ENCODE data around the gene DHRSX.

DHRSX gene

GRCh38 chrX:2231570-2232192, 269.1 kb downstream of the DHRSX start:
- Histone ChIP-seq H3K4me1 (ENCODE audit: control insufficient read depth, low read length) (no peaks in the 10 kb centered on the region), H3K4me2 (ENCODE audit: low read length) (no peak overlapping the region), H3K27me3 (ENCODE audit: control insufficient read depth, low read length) (no peaks in the 10 kb centered on the region), H3K79me2 (ENCODE audit: control insufficient read depth, low read length) (no peaks in the 10 kb centered on the region), H3K27ac (ENCODE audit: low read depth, low read length) (no peak overlapping the region), H3K4me3 (ENCODE audit: low read length) (no peak overlapping the region), H3F3A (ENCODE audit: control insufficient read depth, insufficient read depth) (no peaks in the 10 kb centered on the region), H4K20me1 (ENCODE audit: control insufficient read depth, insufficient read depth, low read depth, low read length) (no peaks in the 10 kb centered on the region), H3K9me2 (replicated peaks; ENCODE audit: control insufficient read depth, low read length) (no peaks in the 10 kb centered on the region), H3K36me3 (ENCODE audit: control insufficient read depth, low read length) (no peaks in the 10 kb centered on the region), H3K9me3 (ENCODE audit: control insufficient read depth, insufficient read depth, low read length) (peaks cover 17% of the 10 kb centered on the region; the same call in 1 of the 2 replicates)
- no peak for TF ChIP-seq EZH2phosphoT487 (IDR thresholded peaks at IDR 0.05; ENCODE audit: borderline replicate concordance, low read length)
- TF ChIP-seq CTCF (IDR thresholded peaks at IDR 0.05; ENCODE audit: low read depth, low read length, poor library complexity, severe bottlenecking): no peak

GRCh38 chrX:2230457-2230856, 270.3 kb downstream of the DHRSX start:
- Histone ChIP-seq H3K9me3 (ENCODE audit: control insufficient read depth, insufficient read depth, low read length) (peaks cover 25% of the 10 kb centered on the region; the same call in 1 of the 2 replicates), H3K79me2 (ENCODE audit: control insufficient read depth, low read length) (no peaks in the 10 kb centered on the region), H3K27me3 (ENCODE audit: control insufficient read depth, low read length) (no peaks in the 10 kb centered on the region), H3K36me3 (ENCODE audit: control insufficient read depth, low read length) (no peaks in the 10 kb centered on the region), H3K4me2 (ENCODE audit: low read length) (no peak overlapping the region), H3K4me1 (ENCODE audit: control insufficient read depth, low read length) (no peaks in the 10 kb centered on the region), H4K20me1 (ENCODE audit: control insufficient read depth, insufficient read depth, low read depth, low read length) (no peaks in the 10 kb centered on the region), H3K9me2 (replicated peaks; ENCODE audit: control insufficient read depth, low read length) (no peaks in the 10 kb centered on the region), H3K27ac (ENCODE audit: low read depth, low read length) (no peak overlapping the region), H3K4me3 (ENCODE audit: low read length) (no peak overlapping the region), H3F3A (ENCODE audit: control insufficient read depth, insufficient read depth) (no peaks in the 10 kb centered on the region)
- TF ChIP-seq CTCF (IDR thresholded peaks at IDR 0.05; ENCODE audit: low read depth, low read length, poor library complexity, severe bottlenecking) (no peak), EZH2phosphoT487 (IDR thresholded peaks at IDR 0.05; ENCODE audit: borderline replicate concordance, low read length) (no peak)

- H3K4me1 ChIP-seq (ENCODE audit: control insufficient read depth, low read length): no peaks in the 10 kb centered on the region
- no peak overlapping the region for H3K4me3 ChIP-seq (ENCODE audit: low read length)
- H3F3A ChIP-seq (ENCODE audit: control insufficient read depth, insufficient read depth): no peaks in the 10 kb centered on the region
- H3K27ac ChIP-seq (ENCODE audit: low read depth, low read length): no peak overlapping the region
- H3K9me3 ChIP-seq (ENCODE audit: control insufficient read depth, insufficient read depth, low read length): peaks cover 36% of the 10 kb centered on the region; the same call in 1 of the 2 replicates
- TF ChIP-seq CTCF (IDR thresholded peaks at IDR 0.05; ENCODE audit: low read depth, low read length, poor library complexity, severe bottlenecking): no peak
- TF ChIP-seq EZH2phosphoT487 (IDR thresholded peaks at IDR 0.05; ENCODE audit: borderline replicate concordance, low read length): no peak
- H3K27me3 ChIP-seq (ENCODE audit: control insufficient read depth, low read length): no peaks in the 10 kb centered on the region
- H3K4me2 ChIP-seq (ENCODE audit: low read length): no peak overlapping the region
- H3K79me2 ChIP-seq (ENCODE audit: control insufficient read depth, low read length): no peaks in the 10 kb centered on the region
- H3K36me3 ChIP-seq (ENCODE audit: control insufficient read depth, low read length): no peaks in the 10 kb centered on the region
- H3K9me2 ChIP-seq (replicated peaks; ENCODE audit: control insufficient read depth, low read length): no peaks in the 10 kb centered on the region
- no peaks in the 10 kb centered on the region for H4K20me1 ChIP-seq (ENCODE audit: control insufficient read depth, insufficient read depth, low read depth, low read length)
Measured at GRCh38 chrX:2228536-2228935, 272.2 kb downstream of the DHRSX start.
